HepG2 (cell line): ENCODE results near the gene WNT5B. TPM values are rescaled to one million over a fixed set of nuclear protein-coding genes. Genes with fewer than 3 reads are reported as not detected.

ENCODE experiments used
- JUNB ChIP-seq: sonication (generic); formaldehyde crosslinking; IDR thresholded peaks from 2 replicates; pipeline ENCODE4 v1.8.0; 2022; ENCODE audit warnings: missing genetic modification reagents, mild to moderate bottlenecking, borderline replicate concordance
- STAT5B ChIP-seq: sonication (generic); formaldehyde crosslinking; IDR thresholded peaks from 2 replicates; pipeline ENCODE4 v1.4.0; 2020; ENCODE audit warnings: missing genetic modification reagents
- ZFP1 ChIP-seq: IDR thresholded peaks from 2 replicates; pipeline ENCODE4 v1.6.1; 2016
- polyA plus RNA-seq, 8 experiments: library from polyadenylated mRNA; depleted of rRNA in 3 of 8; stranded (reverse) in 7 of 8; unstranded in 1 of 8; fragments of >200 nt; fragmentation: Illumina TruSeq in 4 of 8; extraction: Trizol in 4 of 8; gene quantifications; 2 replicates each; pipeline versions ENCODE4 v1.2.1 to v1.2.3, GENCODE V29; 2011 to 2016; ENCODE audit warnings: low read depth in 4 of 8, missing spikeins in 1 of 8, mixed read lengths in 1 of 8; ENCODE audit not compliant: insufficient read depth in 1 of 8
- total RNA-seq, 5 experiments: library from RNA; depleted of rRNA; stranded (reverse); fragments of >200 nt; fragmentation: Illumina TruSeq; extraction: Trizol; gene quantifications; 2 replicates each; pipeline ENCODE4 v1.2.3, GENCODE V29; 2016; ENCODE audit warnings: low read depth in 1 of 5
- TF ChIP-seq, protein P1 (sequence below): sonication (generic); formaldehyde crosslinking; IDR thresholded peaks from 2 replicates; pipeline ENCODE4 v1.4.0; 2020; ENCODE audit warnings: missing genetic modification reagents
- TF ChIP-seq, protein P2 (sequence below): sonication (generic); formaldehyde crosslinking; IDR thresholded peaks from 2 replicates; pipeline ENCODE4 v1.4.0; 2020; ENCODE audit warnings: missing genetic modification reagents
- TF ChIP-seq, protein P3 (sequence below): sonication (generic); formaldehyde crosslinking; IDR thresholded peaks from 2 replicates; pipeline ENCODE4 v1.5.0; 2020; ENCODE audit warnings: mild to moderate bottlenecking, missing genetic modification reagents, borderline replicate concordance
- TF ChIP-seq, protein P4 (sequence below): fragments of 450-650 bp; IDR thresholded peaks from 2 replicates; pipeline ENCODE4 v1.6.1; 2017; ENCODE audit warnings: mild to moderate bottlenecking
- TF ChIP-seq, protein P5 (sequence below): IDR thresholded peaks from 2 replicates; pipeline ENCODE4 v1.6.1; 2016; ENCODE audit warnings: low read depth, borderline replicate concordance
- TF ChIP-seq, protein P6 (sequence below): sonication (generic); formaldehyde crosslinking; IDR thresholded peaks from 2 replicates; pipeline ENCODE4 v1.4.0; 2020; ENCODE audit warnings: missing genetic modification reagents
- TF ChIP-seq, protein P7 (sequence below): sonication (generic); formaldehyde crosslinking; IDR thresholded peaks from 2 replicates; pipeline ENCODE4 v1.8.0; 2022; ENCODE audit warnings: mild to moderate bottlenecking, missing genetic modification reagents; ENCODE audit not compliant: insufficient replicate concordance

Gene WNT5B
- total and polyA plus RNA-seq, 2 of the 13 experiments (the other 11 are each of a cell fraction or from before 2014, with no cell fraction given), result 0.04 TPM; not detected in 1

DNA sequence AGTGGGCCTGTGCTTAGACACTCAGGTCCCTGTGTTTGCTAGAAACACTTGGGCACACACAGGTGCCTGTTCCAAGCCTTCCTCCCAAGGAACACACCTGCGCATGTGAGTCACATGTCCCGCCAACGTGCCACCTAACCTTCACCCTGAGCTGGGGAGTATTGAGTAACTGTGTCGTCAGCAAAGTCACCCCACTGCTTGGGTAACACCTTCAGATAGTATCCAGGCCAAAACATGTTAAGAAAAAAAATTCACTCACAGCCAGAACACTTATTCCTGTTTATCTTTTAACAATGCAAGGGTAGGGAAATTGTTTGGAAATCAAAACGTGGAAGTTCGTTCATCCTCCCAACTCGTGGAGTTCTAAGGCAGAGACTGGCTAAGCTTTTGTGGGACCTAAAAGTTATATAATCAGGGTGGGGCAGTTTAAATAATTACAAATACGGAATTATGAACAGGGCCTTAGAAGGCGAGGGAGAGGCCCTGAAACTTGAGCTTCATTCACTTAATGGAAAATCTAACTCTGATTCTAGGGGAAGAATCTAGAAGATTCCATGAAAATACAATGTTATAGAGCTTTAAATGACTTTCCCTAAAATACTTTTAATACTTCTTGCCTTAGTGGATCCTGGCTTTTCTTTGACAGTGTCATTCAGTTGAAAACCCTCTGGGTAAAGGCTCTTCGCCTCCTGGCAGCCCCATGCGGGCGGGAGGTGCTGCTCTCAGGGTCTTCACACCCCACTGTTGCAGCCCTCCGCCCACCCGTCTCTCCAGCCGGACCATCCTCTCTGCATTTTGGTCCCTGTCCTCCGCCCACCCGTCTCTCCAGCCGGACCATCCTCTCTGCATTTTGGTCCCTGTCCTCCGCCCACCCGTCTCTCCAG lies 31.5 kb downstream of the WNT5B start (continued):
- TF ChIP-seq, protein P1, sequence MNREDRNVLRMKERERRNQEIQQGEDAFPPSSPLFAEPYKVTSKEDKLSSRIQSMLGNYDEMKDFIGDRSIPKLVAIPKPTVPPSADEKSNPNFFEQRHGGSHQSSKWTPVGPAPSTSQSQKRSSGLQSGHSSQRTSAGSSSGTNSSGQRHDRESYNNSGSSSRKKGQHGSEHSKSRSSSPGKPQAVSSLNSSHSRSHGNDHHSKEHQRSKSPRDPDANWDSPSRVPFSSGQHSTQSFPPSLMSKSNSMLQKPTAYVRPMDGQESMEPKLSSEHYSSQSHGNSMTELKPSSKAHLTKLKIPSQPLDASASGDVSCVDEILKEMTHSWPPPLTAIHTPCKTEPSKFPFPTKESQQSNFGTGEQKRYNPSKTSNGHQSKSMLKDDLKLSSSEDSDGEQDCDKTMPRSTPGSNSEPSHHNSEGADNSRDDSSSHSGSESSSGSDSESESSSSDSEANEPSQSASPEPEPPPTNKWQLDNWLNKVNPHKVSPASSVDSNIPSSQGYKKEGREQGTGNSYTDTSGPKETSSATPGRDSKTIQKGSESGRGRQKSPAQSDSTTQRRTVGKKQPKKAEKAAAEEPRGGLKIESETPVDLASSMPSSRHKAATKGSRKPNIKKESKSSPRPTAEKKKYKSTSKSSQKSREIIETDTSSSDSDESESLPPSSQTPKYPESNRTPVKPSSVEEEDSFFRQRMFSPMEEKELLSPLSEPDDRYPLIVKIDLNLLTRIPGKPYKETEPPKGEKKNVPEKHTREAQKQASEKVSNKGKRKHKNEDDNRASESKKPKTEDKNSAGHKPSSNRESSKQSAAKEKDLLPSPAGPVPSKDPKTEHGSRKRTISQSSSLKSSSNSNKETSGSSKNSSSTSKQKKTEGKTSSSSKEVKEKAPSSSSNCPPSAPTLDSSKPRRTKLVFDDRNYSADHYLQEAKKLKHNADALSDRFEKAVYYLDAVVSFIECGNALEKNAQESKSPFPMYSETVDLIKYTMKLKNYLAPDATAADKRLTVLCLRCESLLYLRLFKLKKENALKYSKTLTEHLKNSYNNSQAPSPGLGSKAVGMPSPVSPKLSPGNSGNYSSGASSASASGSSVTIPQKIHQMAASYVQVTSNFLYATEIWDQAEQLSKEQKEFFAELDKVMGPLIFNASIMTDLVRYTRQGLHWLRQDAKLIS, result no peak
- TF ChIP-seq ZFP1 (CRISPR knock-in tag) (no peak), STAT5B (CRISPR knock-in tag) (no peak), JUNB (CRISPR knock-in tag) (no peak)
- TF ChIP-seq, protein P2, sequence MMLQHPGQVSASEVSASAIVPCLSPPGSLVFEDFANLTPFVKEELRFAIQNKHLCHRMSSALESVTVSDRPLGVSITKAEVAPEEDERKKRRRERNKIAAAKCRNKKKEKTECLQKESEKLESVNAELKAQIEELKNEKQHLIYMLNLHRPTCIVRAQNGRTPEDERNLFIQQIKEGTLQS (CRISPR knock-in tag), result no peak
- TF ChIP-seq, protein P3, sequence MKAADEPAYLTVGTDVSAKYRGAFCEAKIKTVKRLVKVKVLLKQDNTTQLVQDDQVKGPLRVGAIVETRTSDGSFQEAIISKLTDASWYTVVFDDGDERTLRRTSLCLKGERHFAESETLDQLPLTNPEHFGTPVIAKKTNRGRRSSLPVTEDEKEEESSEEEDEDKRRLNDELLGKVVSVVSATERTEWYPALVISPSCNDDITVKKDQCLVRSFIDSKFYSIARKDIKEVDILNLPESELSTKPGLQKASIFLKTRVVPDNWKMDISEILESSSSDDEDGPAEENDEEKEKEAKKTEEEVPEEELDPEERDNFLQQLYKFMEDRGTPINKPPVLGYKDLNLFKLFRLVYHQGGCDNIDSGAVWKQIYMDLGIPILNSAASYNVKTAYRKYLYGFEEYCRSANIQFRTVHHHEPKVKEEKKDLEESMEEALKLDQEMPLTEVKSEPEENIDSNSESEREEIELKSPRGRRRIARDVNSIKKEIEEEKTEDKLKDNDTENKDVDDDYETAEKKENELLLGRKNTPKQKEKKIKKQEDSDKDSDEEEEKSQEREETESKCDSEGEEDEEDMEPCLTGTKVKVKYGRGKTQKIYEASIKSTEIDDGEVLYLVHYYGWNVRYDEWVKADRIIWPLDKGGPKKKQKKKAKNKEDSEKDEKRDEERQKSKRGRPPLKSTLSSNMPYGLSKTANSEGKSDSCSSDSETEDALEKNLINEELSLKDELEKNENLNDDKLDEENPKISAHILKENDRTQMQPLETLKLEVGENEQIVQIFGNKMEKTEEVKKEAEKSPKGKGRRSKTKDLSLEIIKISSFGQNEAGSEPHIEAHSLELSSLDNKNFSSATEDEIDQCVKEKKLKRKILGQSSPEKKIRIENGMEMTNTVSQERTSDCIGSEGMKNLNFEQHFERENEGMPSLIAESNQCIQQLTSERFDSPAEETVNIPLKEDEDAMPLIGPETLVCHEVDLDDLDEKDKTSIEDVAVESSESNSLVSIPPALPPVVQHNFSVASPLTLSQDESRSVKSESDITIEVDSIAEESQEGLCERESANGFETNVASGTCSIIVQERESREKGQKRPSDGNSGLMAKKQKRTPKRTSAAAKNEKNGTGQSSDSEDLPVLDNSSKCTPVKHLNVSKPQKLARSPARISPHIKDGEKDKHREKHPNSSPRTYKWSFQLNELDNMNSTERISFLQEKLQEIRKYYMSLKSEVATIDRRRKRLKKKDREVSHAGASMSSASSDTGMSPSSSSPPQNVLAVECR (CRISPR knock-in tag), result no peak; the same call in 1 of the 2 replicates
- TF ChIP-seq, protein P4, sequence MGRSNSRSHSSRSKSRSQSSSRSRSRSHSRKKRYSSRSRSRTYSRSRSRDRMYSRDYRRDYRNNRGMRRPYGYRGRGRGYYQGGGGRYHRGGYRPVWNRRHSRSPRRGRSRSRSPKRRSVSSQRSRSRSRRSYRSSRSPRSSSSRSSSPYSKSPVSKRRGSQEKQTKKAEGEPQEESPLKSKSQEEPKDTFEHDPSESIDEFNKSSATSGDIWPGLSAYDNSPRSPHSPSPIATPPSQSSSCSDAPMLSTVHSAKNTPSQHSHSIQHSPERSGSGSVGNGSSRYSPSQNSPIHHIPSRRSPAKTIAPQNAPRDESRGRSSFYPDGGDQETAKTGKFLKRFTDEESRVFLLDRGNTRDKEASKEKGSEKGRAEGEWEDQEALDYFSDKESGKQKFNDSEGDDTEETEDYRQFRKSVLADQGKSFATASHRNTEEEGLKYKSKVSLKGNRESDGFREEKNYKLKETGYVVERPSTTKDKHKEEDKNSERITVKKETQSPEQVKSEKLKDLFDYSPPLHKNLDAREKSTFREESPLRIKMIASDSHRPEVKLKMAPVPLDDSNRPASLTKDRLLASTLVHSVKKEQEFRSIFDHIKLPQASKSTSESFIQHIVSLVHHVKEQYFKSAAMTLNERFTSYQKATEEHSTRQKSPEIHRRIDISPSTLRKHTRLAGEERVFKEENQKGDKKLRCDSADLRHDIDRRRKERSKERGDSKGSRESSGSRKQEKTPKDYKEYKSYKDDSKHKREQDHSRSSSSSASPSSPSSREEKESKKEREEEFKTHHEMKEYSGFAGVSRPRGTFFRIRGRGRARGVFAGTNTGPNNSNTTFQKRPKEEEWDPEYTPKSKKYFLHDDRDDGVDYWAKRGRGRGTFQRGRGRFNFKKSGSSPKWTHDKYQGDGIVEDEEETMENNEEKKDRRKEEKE, result no peak
- TF ChIP-seq, protein P5, sequence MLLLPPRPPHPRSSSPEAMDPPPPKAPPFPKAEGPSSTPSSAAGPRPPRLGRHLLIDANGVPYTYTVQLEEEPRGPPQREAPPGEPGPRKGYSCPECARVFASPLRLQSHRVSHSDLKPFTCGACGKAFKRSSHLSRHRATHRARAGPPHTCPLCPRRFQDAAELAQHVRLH, result no peak
- TF ChIP-seq, protein P6, sequence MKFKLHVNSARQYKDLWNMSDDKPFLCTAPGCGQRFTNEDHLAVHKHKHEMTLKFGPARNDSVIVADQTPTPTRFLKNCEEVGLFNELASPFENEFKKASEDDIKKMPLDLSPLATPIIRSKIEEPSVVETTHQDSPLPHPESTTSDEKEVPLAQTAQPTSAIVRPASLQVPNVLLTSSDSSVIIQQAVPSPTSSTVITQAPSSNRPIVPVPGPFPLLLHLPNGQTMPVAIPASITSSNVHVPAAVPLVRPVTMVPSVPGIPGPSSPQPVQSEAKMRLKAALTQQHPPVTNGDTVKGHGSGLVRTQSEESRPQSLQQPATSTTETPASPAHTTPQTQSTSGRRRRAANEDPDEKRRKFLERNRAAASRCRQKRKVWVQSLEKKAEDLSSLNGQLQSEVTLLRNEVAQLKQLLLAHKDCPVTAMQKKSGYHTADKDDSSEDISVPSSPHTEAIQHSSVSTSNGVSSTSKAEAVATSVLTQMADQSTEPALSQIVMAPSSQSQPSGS (CRISPR knock-in tag), result 0 out of 2 replicates have a peak, but pooled peaks have one; percentile 25
- TF ChIP-seq, protein P7, sequence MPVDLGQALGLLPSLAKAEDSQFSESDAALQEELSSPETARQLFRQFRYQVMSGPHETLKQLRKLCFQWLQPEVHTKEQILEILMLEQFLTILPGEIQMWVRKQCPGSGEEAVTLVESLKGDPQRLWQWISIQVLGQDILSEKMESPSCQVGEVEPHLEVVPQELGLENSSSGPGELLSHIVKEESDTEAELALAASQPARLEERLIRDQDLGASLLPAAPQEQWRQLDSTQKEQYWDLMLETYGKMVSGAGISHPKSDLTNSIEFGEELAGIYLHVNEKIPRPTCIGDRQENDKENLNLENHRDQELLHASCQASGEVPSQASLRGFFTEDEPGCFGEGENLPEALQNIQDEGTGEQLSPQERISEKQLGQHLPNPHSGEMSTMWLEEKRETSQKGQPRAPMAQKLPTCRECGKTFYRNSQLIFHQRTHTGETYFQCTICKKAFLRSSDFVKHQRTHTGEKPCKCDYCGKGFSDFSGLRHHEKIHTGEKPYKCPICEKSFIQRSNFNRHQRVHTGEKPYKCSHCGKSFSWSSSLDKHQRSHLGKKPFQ, result no peak
